Osteocyte (in vitro differentiated cells): ENCODE results near the gene DPY19L3. TPM values are rescaled to one million over a fixed set of nuclear protein-coding genes. Genes with fewer than 3 reads are reported as not detected.

ENCODE experiments used
- DNase-seq: peaks from one replicate; pipeline ENCODE4 v3.0.0; 2021; ENCODE audit warnings: mixed read lengths; ENCODE audit not compliant: unreplicated experiment; ENCODE audit errors: extremely low spot score
- H3K27ac Mint-ChIP-seq: one replicate; pipeline ENCODE4 v1.8.0; 2021; ENCODE audit warnings: mild to moderate bottlenecking, mixed read lengths; ENCODE audit not compliant: unreplicated experiment
- H3K27me3 Mint-ChIP-seq: one replicate; pipeline ENCODE4 v1.8.0; 2021; ENCODE audit warnings: mixed read lengths; ENCODE audit not compliant: unreplicated experiment
- H3K36me3 Mint-ChIP-seq: one replicate; pipeline ENCODE4 v1.8.0; 2021; ENCODE audit warnings: mixed read lengths; ENCODE audit not compliant: unreplicated experiment
- H3K4me1 Mint-ChIP-seq: one replicate; pipeline ENCODE4 v1.8.0; 2021; ENCODE audit warnings: mixed read lengths; ENCODE audit not compliant: unreplicated experiment
- H3K4me3 Mint-ChIP-seq: one replicate; pipeline ENCODE4 v1.8.0; 2021; ENCODE audit warnings: mild to moderate bottlenecking, moderate library complexity, mixed read lengths; ENCODE audit not compliant: unreplicated experiment
- H3K9me3 Mint-ChIP-seq: one replicate; pipeline ENCODE4 v1.8.0; 2021; ENCODE audit warnings: mixed read lengths; ENCODE audit not compliant: unreplicated experiment
- total RNA-seq: library from RNA; stranded (reverse); gene quantifications from 2 replicates; pipeline ENCODE4 v1.2.1, GENCODE V29; 2021
- TF ChIP-seq, protein P1 (sequence below): fragments of 200-600 bp; sonication (generic); IDR thresholded peaks from 2 replicates; pipeline ENCODE4 v1.5.0; 2021; ENCODE audit warnings: antibody characterized with exemption, mild to moderate bottlenecking, moderate library complexity

DPY19L3 gene
- total RNA-seq, 1 donor from 2014 or later, result 75.4 TPM

DNA sequence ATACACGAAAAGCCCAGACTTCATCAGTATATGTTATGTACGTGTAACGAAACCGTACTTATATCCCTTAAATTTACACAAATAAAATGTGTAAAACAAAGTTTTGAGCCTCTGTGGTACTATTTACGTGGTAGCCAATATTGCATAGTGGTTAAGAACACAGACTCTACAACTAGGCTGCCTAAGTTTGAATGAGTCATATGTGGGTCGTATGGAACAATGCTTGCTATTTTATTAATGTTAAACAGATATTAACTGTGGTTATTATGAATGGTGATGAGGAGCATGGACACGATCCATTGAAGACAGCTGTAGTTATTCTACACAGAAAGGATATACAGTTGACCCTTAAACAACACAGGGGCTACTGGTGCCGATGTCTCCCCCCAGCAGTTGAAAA, 42.5 kb downstream of the DPY19L3 start:
- no peak overlapping the region for H3K27ac Mint-ChIP-seq
- H3K9me3 Mint-ChIP-seq, result peaks cover 3% of the 10 kb centered on the region
- H3K4me3 Mint-ChIP-seq, result no peak overlapping the region
- H3K27me3 Mint-ChIP-seq, result no peaks in the 10 kb centered on the region
- no peaks in the 10 kb centered on the region for H3K4me1 Mint-ChIP-seq
- peaks cover 39% of the 10 kb centered on the region for H3K36me3 Mint-ChIP-seq
- TF ChIP-seq, protein P1, sequence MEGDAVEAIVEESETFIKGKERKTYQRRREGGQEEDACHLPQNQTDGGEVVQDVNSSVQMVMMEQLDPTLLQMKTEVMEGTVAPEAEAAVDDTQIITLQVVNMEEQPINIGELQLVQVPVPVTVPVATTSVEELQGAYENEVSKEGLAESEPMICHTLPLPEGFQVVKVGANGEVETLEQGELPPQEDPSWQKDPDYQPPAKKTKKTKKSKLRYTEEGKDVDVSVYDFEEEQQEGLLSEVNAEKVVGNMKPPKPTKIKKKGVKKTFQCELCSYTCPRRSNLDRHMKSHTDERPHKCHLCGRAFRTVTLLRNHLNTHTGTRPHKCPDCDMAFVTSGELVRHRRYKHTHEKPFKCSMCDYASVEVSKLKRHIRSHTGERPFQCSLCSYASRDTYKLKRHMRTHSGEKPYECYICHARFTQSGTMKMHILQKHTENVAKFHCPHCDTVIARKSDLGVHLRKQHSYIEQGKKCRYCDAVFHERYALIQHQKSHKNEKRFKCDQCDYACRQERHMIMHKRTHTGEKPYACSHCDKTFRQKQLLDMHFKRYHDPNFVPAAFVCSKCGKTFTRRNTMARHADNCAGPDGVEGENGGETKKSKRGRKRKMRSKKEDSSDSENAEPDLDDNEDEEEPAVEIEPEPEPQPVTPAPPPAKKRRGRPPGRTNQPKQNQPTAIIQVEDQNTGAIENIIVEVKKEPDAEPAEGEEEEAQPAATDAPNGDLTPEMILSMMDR, result no peak
- DNase-seq, result no peak

DNA sequence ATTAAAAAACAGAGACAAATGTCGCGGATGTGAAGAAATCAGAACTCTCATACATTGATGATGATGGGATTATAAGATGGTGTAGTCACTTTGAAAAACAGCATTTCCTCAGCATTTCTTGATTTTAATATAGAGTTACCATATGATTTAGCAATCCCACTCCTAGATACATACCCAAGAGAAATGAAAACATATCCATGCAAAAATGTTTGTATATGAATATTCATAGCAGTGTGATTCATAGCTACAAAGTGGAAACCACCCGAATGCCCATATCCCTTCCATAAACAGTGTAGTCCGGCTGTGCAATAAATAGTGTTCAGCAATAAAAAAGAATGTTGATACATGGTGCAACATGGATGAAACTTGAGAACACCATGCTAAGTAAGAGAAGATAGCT, 44.6 kb downstream of the DPY19L3 start:
- TF ChIP-seq, protein P1, result no peak
- H3K36me3 Mint-ChIP-seq, result peaks cover 41% of the 10 kb centered on the region
- no peaks in the 10 kb centered on the region for H3K4me1 Mint-ChIP-seq
- no peaks in the 10 kb centered on the region for H3K27me3 Mint-ChIP-seq
- H3K27ac Mint-ChIP-seq, result no peak overlapping the region
- H3K4me3 Mint-ChIP-seq, result no peak overlapping the region
- DNase-seq, result no peak
- H3K9me3 Mint-ChIP-seq, result peaks cover 3% of the 10 kb centered on the region

DNA sequence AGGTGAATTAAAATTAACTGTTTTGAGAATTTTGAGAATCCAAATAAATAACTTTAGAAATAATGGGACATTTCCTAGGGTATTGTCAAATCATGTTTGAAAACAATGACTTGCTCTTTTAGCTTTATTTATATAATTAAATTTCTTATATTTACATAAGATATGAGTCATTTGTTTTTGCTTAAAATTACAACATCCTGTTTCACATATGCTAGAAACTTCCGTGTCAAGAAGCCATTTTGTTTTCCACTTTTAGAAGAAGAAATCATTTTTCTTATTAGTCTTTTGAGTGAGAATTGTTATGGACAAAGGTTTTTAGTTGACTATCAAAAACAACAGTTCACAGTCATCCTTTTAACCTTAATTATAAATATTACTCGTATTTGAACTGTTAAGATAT, 48.2 kb downstream of the DPY19L3 start:
- no peaks in the 10 kb centered on the region for H3K4me1 Mint-ChIP-seq
- peaks cover 52% of the 10 kb centered on the region for H3K36me3 Mint-ChIP-seq
- no peaks in the 10 kb centered on the region for H3K27me3 Mint-ChIP-seq
- DNase-seq, result no peak
- no peak overlapping the region for H3K4me3 Mint-ChIP-seq
- H3K9me3 Mint-ChIP-seq, result no peaks in the 10 kb centered on the region
- TF ChIP-seq, protein P1, result no peak
- H3K27ac Mint-ChIP-seq, result no peak overlapping the region

DNA sequence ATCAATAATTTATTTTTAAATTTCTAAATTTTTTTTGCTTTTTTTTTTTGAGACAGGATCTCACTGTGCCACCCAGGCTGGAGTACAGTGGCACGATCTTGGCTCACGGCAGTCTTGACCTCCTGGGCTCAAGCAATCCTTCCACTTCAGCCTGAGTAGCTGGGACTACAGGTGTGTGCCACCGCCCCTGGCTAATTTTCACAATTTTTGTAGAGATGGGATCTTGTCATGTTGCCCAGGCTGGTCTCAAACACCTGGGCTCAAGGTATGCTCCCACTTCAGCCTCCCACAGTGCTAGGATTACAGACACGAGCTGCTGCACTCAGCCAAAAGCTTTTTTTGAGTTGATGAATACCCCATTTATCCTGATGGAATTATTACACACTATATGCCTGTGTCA, 50.8 kb downstream of the DPY19L3 start:
- TF ChIP-seq, protein P1, result no peak
- Mint-ChIP-seq H3K4me1 (no peaks in the 10 kb centered on the region), H3K4me3 (no peak overlapping the region), H3K27me3 (no peaks in the 10 kb centered on the region), H3K27ac (no peak overlapping the region), H3K36me3 (peaks cover 47% of the 10 kb centered on the region), H3K9me3 (no peaks in the 10 kb centered on the region)
- DNase-seq, result no peak

DNA sequence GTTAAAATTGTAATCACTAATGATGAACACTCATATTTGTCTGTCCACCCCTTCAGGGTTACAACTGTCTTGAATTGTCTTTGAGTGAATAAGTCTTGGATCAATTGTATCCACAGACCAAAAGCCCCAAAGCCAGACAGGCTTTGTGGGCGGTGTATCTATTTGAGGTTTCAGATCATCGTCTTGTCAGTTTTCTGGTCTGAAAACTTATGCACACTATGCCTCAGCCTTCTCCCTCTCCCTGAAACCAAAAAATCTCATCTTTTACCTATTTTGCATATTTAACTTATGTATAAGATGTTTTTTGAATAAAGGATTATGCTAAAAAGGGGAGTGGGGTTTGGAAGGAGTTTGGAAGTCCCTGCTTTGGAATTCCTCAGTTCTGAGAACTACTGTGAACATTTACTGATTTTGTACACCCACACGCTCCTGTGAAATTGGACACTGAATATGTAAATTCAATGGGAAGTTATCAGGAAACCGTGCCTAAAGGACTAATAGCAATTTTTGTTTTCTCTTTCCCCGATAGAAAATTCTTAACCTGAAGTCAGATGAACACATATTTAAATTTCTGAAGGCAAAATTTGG, 52.1 kb downstream of the DPY19L3 start:
- DNase-seq, result no peak
- H3K27me3 Mint-ChIP-seq, result no peaks in the 10 kb centered on the region
- no peak overlapping the region for H3K4me3 Mint-ChIP-seq
- TF ChIP-seq, protein P1, result no peak
- H3K36me3 Mint-ChIP-seq, result peaks cover 45% of the 10 kb centered on the region
- H3K9me3 Mint-ChIP-seq, result no peaks in the 10 kb centered on the region
- H3K4me1 Mint-ChIP-seq, result no peaks in the 10 kb centered on the region
- no peak overlapping the region for H3K27ac Mint-ChIP-seq
